Subcutaneous adipose tissue (tissue), 4 donors: ENCODE measurements around the gene FRY. TPM values are rescaled to one million over a fixed set of nuclear protein-coding genes. Genes with fewer than 3 reads are reported as not detected.

ENCODE experiments used
- total RNA-seq, 4 donors: library from RNA; depleted of rRNA; stranded (reverse); fragments of >200 nt; gene quantifications; one replicate each; pipeline ENCODE4 v1.1.0, GENCODE V29; 2016
- TF ChIP-seq, protein P1 (sequence below): fragments of 450-650 bp; IDR thresholded peaks from one replicate; pipeline ENCODE4 v1.5.1; 2016; ENCODE audit warnings: low read depth, mild to moderate bottlenecking, control low read depth, antibody characterized with exemption, moderate library complexity

FRY gene
- total RNA-seq, 4 donors from 2014 or later = 26.2 to 71.6 (median 41.1) TPM

DNA sequence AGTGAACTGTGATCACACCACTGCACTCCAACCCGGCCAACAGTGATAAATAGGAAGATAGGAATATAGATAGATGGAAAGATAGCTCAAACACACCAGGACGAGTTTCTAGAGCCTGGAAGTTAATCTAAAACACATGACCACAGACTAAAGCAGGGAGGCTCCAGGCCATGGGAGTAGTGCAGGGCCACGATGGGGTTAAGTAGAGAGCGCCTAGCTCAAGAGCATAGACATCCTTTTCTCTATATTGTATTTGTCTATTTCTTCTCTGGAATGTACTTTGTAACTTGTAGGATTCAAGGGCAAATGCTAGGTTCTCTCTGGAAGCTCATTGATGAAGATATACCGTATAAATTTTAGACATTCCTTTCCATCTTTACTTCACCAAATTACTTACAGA is 214.0 kb downstream of the FRY start:
- TF ChIP-seq, protein P1, sequence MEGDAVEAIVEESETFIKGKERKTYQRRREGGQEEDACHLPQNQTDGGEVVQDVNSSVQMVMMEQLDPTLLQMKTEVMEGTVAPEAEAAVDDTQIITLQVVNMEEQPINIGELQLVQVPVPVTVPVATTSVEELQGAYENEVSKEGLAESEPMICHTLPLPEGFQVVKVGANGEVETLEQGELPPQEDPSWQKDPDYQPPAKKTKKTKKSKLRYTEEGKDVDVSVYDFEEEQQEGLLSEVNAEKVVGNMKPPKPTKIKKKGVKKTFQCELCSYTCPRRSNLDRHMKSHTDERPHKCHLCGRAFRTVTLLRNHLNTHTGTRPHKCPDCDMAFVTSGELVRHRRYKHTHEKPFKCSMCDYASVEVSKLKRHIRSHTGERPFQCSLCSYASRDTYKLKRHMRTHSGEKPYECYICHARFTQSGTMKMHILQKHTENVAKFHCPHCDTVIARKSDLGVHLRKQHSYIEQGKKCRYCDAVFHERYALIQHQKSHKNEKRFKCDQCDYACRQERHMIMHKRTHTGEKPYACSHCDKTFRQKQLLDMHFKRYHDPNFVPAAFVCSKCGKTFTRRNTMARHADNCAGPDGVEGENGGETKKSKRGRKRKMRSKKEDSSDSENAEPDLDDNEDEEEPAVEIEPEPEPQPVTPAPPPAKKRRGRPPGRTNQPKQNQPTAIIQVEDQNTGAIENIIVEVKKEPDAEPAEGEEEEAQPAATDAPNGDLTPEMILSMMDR = no peak

DNA sequence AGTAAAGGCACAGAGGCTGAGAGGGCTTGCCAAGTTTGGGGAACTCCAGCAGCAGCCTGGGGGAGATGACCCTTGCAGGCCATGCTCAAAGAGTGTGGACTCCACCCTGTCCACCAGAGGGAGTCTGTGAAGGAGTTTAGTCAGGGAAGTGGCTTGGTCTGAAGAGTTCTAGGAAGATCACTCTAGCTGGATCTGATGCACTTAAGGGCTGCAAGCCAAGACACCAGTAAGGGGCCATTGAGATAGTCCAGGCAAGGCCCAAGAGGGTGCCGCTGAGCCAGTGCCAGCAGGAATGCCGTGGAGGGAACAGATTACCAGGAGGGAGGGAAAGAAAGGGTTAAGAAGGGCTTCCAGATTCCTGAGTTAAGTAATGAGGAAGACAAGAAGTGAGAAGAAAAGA is 214.9 kb downstream of the FRY start:
- TF ChIP-seq, protein P1 = no peak

DNA sequence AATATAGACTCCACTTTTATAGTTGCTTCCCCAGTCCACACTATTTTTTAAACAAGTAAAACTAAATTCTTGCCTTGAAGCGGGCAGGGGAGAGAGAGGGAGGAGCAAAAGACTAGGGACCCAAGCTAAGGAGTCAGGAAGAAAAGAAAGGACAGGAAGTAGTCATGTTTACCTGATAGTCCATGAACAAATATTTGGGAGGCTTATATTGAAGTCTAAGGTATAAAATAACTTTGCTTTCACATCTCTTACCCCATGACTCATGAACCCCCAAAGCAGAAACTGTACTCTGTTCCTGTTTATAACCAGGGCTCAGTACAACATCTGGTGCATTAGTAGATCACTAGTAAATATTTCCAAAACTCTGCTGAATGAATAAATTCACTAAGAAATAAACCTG is 216.3 kb downstream of the FRY start:
- TF ChIP-seq, protein P1 = no peak

DNA sequence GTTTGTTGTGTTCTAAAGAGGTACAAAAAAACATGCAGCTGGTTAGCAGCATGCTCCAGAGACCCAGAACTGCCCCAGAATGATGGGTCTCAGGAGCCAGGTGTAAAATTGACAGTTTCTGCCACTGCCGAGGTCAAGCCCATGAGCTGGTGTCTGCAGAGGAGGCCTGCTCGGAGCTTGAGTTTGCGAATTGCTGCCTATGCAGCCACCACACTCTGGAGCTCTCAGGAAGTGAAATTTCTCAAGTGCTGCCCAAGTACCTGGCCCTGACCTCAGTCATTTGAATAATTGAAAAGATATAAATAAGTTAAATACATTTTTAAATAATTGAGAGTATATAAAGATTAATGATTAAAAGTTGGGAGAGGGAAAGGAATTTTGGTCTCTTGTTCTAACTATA is 217.2 kb downstream of the FRY start:
- TF ChIP-seq, protein P1 = no peak

DNA sequence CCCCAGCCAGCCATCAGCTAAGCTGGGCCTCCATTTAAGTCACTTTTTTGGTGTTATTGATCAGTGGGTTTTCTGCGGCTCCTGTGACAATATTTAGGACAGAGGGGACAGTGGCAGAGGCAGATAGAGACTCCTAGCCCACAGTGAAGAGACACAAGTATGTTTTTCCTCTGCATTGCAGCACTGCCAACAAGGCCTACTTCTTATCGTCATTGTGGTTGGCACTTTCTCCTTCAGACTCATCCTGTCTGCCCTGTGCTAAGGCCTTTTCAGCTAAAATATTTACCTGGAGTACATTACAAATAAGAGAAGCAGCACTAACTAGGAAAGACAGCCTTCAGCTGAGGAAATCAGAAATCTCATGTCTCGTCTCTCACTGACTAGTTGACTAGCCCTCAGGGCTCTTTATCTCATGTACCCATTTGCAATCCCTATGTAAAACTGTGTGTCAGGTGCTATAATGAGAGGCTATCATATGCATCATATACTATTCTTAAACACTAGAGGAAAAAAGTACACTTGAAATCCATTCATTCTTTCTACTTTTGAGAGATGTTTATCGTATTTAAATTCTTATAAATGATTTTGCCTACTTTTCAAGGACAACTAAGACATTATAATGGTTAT is 221.4 kb downstream of the FRY start:
- TF ChIP-seq, protein P1 = no peak

DNA sequence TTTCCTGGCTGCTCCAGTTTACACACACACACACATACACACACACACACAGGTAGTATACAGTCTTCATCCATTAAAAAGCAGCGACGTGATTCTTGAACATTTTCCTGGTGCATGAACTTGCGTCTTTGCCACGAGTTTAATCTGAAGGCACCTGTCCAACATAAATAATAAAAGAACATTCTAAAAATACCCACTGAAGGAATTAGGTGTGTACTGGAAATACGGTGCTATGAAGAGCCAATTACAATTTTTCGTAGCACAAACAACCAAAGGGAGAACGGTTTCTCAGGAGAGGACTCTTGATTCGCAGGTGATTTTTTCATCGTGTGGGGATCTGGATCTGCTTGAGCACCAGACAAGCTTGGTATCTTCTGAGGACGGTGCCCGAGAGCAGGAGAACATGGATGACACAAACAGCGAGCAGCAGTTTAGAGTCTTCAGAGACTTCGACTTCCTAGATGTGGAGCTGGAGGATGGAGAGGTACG is 222.4 kb downstream of the FRY start:
- TF ChIP-seq, protein P1 = no peak

DNA sequence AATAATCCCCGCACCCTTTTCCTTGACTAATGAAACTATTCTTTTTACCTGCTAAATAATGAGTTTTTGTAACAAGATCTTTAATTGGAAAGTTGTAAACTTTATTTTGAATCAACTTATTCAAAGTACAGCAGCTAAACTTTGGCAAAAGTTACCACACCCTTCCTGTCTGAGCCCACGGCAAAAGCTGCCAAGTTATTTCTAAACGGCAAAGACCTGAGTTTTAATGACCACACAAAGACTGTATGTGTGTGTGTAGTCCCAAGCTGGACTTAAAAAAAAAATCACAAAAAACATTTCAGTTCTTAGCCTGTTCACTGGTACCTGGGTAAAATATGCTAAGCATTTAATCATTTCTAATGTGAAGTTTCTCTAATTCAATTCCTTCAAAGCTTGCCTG is 222.8 kb downstream of the FRY start:
- TF ChIP-seq, protein P1 = no peak
